Neural cell (in vitro differentiated cells): ENCODE results near the gene SPTB.

Source experiments
- CTCF ChIP-seq: fragments of 450-650 bp; IDR thresholded peaks from 2 replicates; pipeline ENCODE4 v1.5.1; 2014; ENCODE audit warnings: antibody characterized with exemption, mild to moderate bottlenecking, moderate library complexity; ENCODE audit not compliant: poor library complexity, severe bottlenecking
- EP300 ChIP-seq: fragments of 450-650 bp; conservative IDR thresholded peaks from 2 replicates; pipeline ENCODE4 v1.6.1; 2014; ENCODE audit warnings: antibody characterized with exemption, mild to moderate bottlenecking, moderate library complexity; ENCODE audit not compliant: poor library complexity, severe bottlenecking
- EZH2 ChIP-seq: fragments of 200-600, 300-800 bp; shearing (Covaris generic), sonication (generic); IDR thresholded peaks from 2 replicates; pipeline ENCODE4 v1.6.1; 2014; ENCODE audit warnings: antibody characterized with exemption, low read length, borderline replicate concordance, mild to moderate bottlenecking; ENCODE audit not compliant: insufficient read depth, poor library complexity, severe bottlenecking
- MXI1 ChIP-seq: fragments of 450-650 bp; conservative IDR thresholded peaks from 2 replicates; pipeline ENCODE4 v1.6.1; 2014; ENCODE audit warnings: antibody characterized with exemption, mild to moderate bottlenecking; ENCODE audit not compliant: poor library complexity, severe bottlenecking
- POLR2AphosphoS5 ChIP-seq: IDR thresholded peaks from 2 replicates; pipeline ENCODE4 v1.6.1; 2012
- RAD21 ChIP-seq: fragments of 450-650 bp; conservative IDR thresholded peaks from 2 replicates; pipeline ENCODE4 v1.6.1; 2014; ENCODE audit warnings: antibody characterized with exemption, mild to moderate bottlenecking, moderate library complexity
- REST ChIP-seq: IDR thresholded peaks from 2 replicates; pipeline ENCODE4 v1.6.1; 2012; ENCODE audit warnings: borderline replicate concordance
- SMC3 ChIP-seq: fragments of 450-650 bp; conservative IDR thresholded peaks from 2 replicates; pipeline ENCODE4 v1.6.1; 2014; ENCODE audit warnings: antibody characterized with exemption, mild to moderate bottlenecking, moderate library complexity; ENCODE audit not compliant: poor library complexity
- TAF1 ChIP-seq: IDR thresholded peaks from 2 replicates; pipeline ENCODE4 v1.6.1; 2012; ENCODE audit warnings: low read depth

GRCh38 chr14:64696355-64696857 is 183.3 kb downstream of the SPTB start:
- TF ChIP-seq EZH2: no peak
- TF ChIP-seq TAF1: no peak
- no peak for TF ChIP-seq SMC3
- no peak for TF ChIP-seq REST
- no peak for TF ChIP-seq CTCF
- TF ChIP-seq POLR2AphosphoS5: no peak
- no peak for TF ChIP-seq MXI1
- TF ChIP-seq EP300: no peak
- TF ChIP-seq RAD21: no peak
